GM18951 (cell line): ENCODE results near the gene ZNRF1.

Experiments used
- POLR2A ChIP-seq: IDR thresholded peaks from 4 replicates; pipeline ENCODE4 v1.6.1; 2011; ENCODE audit warnings: mild to moderate bottlenecking; ENCODE audit not compliant: insufficient read length, insufficient read depth; ENCODE audit errors: extremely low read depth
- in situ Hi-C: fragments of 300-500 bp; cut with MboI; formaldehyde crosslinking; loops from one replicate; pipeline ENCODE4 v1.12.0; 2022; ENCODE audit warnings: low sequenced_read_pairs, mixed read lengths, inconsistent platforms; ENCODE audit not compliant: unreplicated experiment

Gene ZNRF1

GRCh38 chr16:75108792-75109731 lies 110.2 kb downstream of the ZNRF1 start:
- no peak for TF ChIP-seq POLR2A
- in situ Hi-C loops = loop anchor here (5.0 to 25.0 kb wide), 3 partner anchors 97 to 397 kb away; partner anchors contain the start of genes MLKL and ZNRF1

- in situ Hi-C loops = loop anchor here (5.0 to 25.0 kb wide), 3 partner anchors 97 to 397 kb away; partner anchors contain the start of genes MLKL and ZNRF1
- TF ChIP-seq POLR2A = no peak
Measured at GRCh38 chr16:75109732-75110243, 111.0 kb downstream of the ZNRF1 start.

GRCh38 chr16:75110637-75111513 lies 112.1 kb downstream of the ZNRF1 start:
- in situ Hi-C loops = loop anchor here (25.0 kb wide), 1 partner anchor 399 kb away; the partner anchor contains the start of gene MLKL
- no peak for TF ChIP-seq POLR2A

DNA sequence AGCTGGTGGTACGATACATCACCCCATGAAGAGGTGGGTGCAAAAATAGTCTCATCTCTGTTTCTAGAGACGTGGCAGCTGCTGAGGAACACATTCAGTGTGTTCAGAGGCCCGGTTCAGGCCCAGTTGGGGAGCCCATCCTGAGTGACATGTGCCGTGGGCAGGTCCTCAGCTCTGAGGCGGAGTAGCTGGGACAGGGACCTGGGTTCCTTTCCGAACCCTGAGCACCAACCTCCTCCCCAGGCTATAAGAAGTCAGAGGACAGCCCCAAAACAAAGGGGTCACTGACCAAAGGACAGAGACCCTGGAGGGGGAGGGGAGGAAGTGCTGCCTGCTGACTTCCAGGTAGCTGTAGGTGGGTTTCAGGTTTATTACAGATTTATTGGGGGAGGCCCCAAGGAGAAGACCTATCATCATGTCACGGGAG lies 112.7 kb downstream of the ZNRF1 start:
- in situ Hi-C loops = loop anchor here (25.0 kb wide), 1 partner anchor 399 kb away; the partner anchor contains the start of gene MLKL
- TF ChIP-seq POLR2A = no peak

GRCh38 chr16:75111961-75112733 lies 113.3 kb downstream of the ZNRF1 start:
- TF ChIP-seq POLR2A = no peak
- in situ Hi-C loops = loop anchor here (25.0 kb wide), 1 partner anchor 400 kb away; the partner anchor contains the start of gene MLKL

DNA sequence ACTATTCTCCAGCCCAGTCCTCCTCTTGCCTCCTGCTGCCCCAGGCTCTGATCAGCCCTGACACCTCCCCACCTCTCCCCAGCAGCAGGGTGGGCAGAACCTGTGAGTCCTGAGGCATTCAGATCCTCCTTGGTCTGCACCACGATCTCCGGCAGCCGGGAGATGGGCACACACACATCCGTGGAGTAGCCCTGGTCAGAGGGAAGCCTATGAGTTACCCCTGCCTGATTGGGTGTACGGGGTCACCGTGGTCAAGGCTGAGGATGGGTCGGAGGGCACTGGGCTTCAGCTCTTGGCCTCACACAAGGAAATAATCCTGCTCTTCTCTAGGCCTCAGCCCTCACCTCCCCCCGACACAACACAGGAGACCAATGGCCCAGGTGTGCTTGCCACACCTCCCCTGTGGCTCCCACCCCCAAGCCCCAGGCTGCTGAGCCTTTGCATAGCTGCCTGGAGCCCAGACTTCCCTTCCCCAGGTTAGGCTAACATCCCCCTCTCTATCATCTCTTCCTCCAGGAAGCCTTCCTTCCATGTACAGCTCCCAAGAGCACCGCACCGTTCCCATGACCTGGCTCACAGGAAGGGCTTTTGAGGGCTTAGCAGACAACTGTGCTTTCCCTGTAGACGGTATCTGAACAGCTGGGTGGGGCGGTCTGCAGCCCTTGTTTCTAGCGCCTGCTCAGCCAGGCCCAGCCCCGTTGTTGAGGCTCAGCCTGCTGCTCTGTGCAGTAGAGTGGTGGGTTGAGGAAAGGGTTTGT lies 114.1 kb downstream of the ZNRF1 start:
- in situ Hi-C loops = loop anchor here (25.0 kb wide), 1 partner anchor 401 kb away; the partner anchor contains the start of gene MLKL
- TF ChIP-seq POLR2A = no peak

DNA sequence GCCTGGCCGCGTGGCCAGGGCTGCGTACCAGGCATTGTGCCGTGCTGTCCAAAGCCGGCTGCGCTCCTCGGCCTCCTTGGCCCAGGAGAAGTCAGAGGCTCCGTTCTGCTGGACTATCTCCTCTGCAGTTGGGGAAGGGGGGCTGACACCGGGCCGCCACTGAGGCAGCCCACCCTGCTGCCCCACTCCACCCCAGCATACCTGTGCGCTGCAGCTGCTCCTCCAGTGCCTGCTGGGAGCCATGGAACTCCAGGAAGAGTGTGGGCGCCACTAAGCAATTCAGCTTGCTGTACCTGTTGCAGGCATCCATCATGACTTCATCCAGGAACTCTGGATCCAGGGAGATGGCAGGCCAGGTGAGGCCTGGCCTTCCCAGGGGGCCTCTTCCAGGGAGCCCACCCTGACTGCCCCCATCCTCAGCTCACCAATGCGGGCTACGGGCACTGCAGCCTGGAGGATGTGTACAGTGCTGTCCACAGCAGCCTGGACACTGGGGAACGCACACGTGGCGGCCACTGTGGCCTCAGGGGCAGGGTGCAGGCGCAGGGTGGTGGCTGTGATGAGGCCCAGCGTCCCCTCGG lies 114.8 kb downstream of the ZNRF1 start:
- in situ Hi-C loops = loop anchor here (25.0 kb wide), 1 partner anchor 401 kb away; the partner anchor contains the start of gene MLKL
- no peak for TF ChIP-seq POLR2A

DNA sequence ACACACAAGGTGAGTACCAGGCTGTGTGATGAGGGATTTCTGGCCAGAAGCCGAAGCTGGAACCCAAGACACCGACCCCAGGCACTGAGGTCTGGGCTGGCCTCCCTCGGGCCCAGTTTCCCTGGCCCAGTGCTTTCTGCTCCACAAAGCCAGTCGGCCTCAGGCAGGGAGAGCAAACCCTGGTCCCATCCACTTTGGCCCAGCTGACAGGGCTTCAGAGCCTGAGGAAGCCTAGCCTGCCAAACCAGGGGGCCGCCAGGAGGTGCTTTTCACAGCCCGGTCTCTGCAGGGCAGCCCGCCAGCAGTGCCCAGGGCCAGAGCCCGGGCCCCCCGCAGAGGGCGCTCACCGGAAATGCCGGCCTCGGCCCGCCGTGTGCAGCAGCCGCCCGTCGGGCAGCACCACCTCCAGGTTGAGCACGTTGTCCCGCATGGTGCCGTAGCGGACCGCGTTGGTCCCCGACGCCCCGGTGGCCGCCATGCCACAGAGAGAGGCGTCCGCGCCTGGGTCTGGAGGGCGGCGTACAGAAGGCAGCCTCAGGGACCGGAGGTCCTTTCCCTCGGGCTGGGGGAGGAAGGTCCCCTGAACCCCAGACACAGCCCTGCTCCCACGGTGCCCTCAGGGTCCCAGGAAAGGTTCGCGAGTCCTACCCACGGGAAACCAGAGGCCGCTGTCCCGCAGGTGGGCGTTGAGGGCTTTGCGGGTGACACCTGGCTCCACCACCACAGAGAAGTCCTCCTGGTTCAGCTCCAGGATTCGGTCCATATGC lies 115.5 kb downstream of the ZNRF1 start:
- in situ Hi-C loops = loop anchor here (25.0 kb wide), 1 partner anchor 402 kb away; the partner anchor contains the start of gene MLKL
- no peak for TF ChIP-seq POLR2A

- in situ Hi-C loops = loop anchor here (25.0 kb wide), 1 partner anchor 403 kb away; the partner anchor contains the start of gene MLKL
- TF ChIP-seq POLR2A = no peak
Measured at GRCh38 chr16:75114946-75115825, 116.4 kb downstream of the ZNRF1 start.
